K562 (cell line): ENCODE data around the gene FBXW7. TPM values are rescaled to one million over a fixed set of nuclear protein-coding genes. Genes with fewer than 3 reads are reported as not detected.

Experiments
- ATAC-seq: fragments of 200-7000 bp; cut with Tn5 transposase; 3 replicates; pipeline ENCODE4 v1.9.1; 2020; ENCODE audit warnings: moderate library complexity
- BruUV-seq: library from RNA; stranded (reverse); fragments of 400-500 nt; replicated peaks from 2 replicates; lab custom pipeline; 2021; lab: Mats Ljungman, UMichigan
- CTCF ChIA-PET: fragments of 300-600 bp; formaldehyde crosslinking; extraction: SDS; loops from one replicate; lab custom pipeline; 2021; ENCODE audit warnings: low intra/inter-chr PET ratio; lab: Yijun Ruan, JAX
- POLR2A ChIA-PET: fragments of 300-600, 350-650 bp; sonication (Branson Sonifier 250); formaldehyde crosslinking; extraction: SDS; loops from one replicate; lab custom pipeline; 2021; ENCODE audit warnings: antibody characterized with exemption, inconsistent platforms; lab: Yijun Ruan, JAX
- DNase-seq, 4 experiments: peaks; one replicate each; pipeline versions ENCODE4 v3.0.0 to v3.0.0-alpha.2; 2011 to 2018; ENCODE audit warnings: low spot score in 3 of 4, mixed read lengths in 3 of 4; ENCODE audit errors: extremely low read depth in 1 of 4
- FAIRE-seq: peaks from 2 replicates; lab custom pipeline; 2011; peaks lifted over from hg19 to GRCh38; lab: Jason Lieb, UNC
- H2AFZ ChIP-seq: 2 replicates; pipeline ENCODE4 v1.6.0; 2011; ENCODE audit warnings: low read depth, low read length, control low read depth, inconsistent platforms
- H3K27ac ChIP-seq: fragments of 200-600 bp; 3 replicates; pipeline ENCODE4 v1.8.0; 2011; ENCODE audit warnings: low read depth, mild to moderate bottlenecking, control low read depth, inconsistent platforms, low read length, moderate library complexity, mixed read lengths; ENCODE audit errors: extremely low read depth
- H3K27me3 ChIP-seq, 2 experiments: fragments of 300-600 bp in 1 of 2; 2 replicates in 1 of 2; 3 replicates in 1 of 2; pipeline versions ENCODE4 v1.6.0 to v1.8.0; 2011; ENCODE audit warnings: inconsistent platforms in 2 of 2, low read length in 2 of 2, mild to moderate bottlenecking in 1 of 2, mixed read lengths in 1 of 2, moderate library complexity in 1 of 2; ENCODE audit not compliant: control insufficient read depth in 2 of 2, insufficient read depth in 2 of 2
- H3K36me3 ChIP-seq: fragments of 300-600 bp; 3 replicates; pipeline ENCODE4 v1.8.0; 2011; ENCODE audit warnings: mild to moderate bottlenecking, low read length, inconsistent platforms; ENCODE audit not compliant: control insufficient read depth, insufficient read depth
- H3K4me1 ChIP-seq, 2 experiments: fragments of 200-600 bp in 1 of 2; replicated peaks in 1 of 2; 2 replicates in 1 of 2; 3 replicates in 1 of 2; pipeline versions ENCODE4 v1.5.1 to v1.8.0; 2011; ENCODE audit warnings: inconsistent platforms in 2 of 2, low read length in 2 of 2, mild to moderate bottlenecking in 1 of 2, mixed read lengths in 1 of 2, moderate library complexity in 1 of 2; ENCODE audit not compliant: control insufficient read depth in 2 of 2, insufficient read depth in 2 of 2
- H3K4me2 ChIP-seq: 2 replicates; pipeline ENCODE4 v1.6.1; 2011; ENCODE audit warnings: low read length, control low read depth, inconsistent platforms, mixed read lengths; ENCODE audit not compliant: insufficient read depth
- H3K4me3 ChIP-seq: fragments of 200-600 bp; sonication (generic), shearing (Covaris generic); 2 replicates; pipeline ENCODE4 v1.5.1; 2016; ENCODE audit warnings: control low read depth, inconsistent platforms
- H3K79me2 ChIP-seq: fragments of 200-600 bp; 3 replicates; pipeline ENCODE4 v1.8.0; 2011; ENCODE audit warnings: low read length, inconsistent platforms; ENCODE audit not compliant: control insufficient read depth, insufficient read depth
- H3K9ac ChIP-seq, 2 experiments: 2 replicates each; pipeline versions ENCODE4 v1.6.0 to v1.6.1; 2011; ENCODE audit warnings: low read depth in 2 of 2, low read length in 2 of 2, control low read depth in 1 of 2, inconsistent platforms in 1 of 2, mild to moderate bottlenecking in 1 of 2, mixed read lengths in 1 of 2; ENCODE audit not compliant: insufficient read depth in 1 of 2
- H3K9me1 ChIP-seq: one replicate; pipeline ENCODE4 v1.6.0; 2011; ENCODE audit warnings: inconsistent platforms, mild to moderate bottlenecking, low read length, moderate library complexity; ENCODE audit not compliant: control insufficient read depth, insufficient read depth
- H3K9me3 ChIP-seq: replicated peaks from 2 replicates; pipeline ENCODE4 v1.5.1; 2011; ENCODE audit warnings: low read depth, low read length, inconsistent platforms; ENCODE audit not compliant: control insufficient read depth, insufficient read depth
- H4K20me1 ChIP-seq: replicated peaks from 2 replicates; pipeline ENCODE4 v1.6.1; 2011; ENCODE audit warnings: low read length, inconsistent platforms, mixed read lengths; ENCODE audit not compliant: control insufficient read depth, insufficient read depth
- ESRRA ChIP-seq: fragments of 450-650 bp; IDR thresholded peaks from 2 replicates; pipeline ENCODE4 v1.6.1; 2014; ENCODE audit warnings: low read depth, mild to moderate bottlenecking, moderate library complexity, borderline replicate concordance
- FOXP4 ChIP-seq: sonication (generic); formaldehyde crosslinking; IDR thresholded peaks from 2 replicates; pipeline ENCODE4 v1.8.0; 2022; ENCODE audit warnings: mild to moderate bottlenecking, missing genetic modification reagents, borderline replicate concordance
- GTF2E2 ChIP-seq: fragments of 200-800 bp; sonication (Bioruptor generic); IDR thresholded peaks from 2 replicates; pipeline ENCODE4 v1.6.1; 2016; ENCODE audit warnings: missing genetic modification characterization, missing compliant biosample characterization
- NONO ChIP-seq, 2 experiments: fragments of 200-400 bp in 1 of 2; fragments of 450-650 bp in 1 of 2; formaldehyde crosslinking in 1 of 2; IDR thresholded peaks; 2 replicates each; pipeline ENCODE4 v1.6.1; 2017; ENCODE audit warnings: low read depth in 2 of 2, mild to moderate bottlenecking in 2 of 2, moderate library complexity in 2 of 2, low read length in 1 of 2
- NR2C1 ChIP-seq, 2 experiments: fragments of 450-650 bp; IDR thresholded peaks; 2 replicates each; pipeline ENCODE4 v1.6.1; 2017; ENCODE audit warnings: mild to moderate bottlenecking in 2 of 2, antibody characterized with exemption in 1 of 2, inconsistent platforms in 1 of 2, missing compliant biosample characterization in 1 of 2, missing genetic modification characterization in 1 of 2
- PBX2 ChIP-seq, 2 experiments: IDR thresholded peaks in 1 of 2; conservative IDR thresholded peaks in 1 of 2; 2 replicates each; pipeline ENCODE4 v1.6.1; 2016; ENCODE audit warnings: low read depth in 2 of 2, mild to moderate bottlenecking in 1 of 2, missing compliant biosample characterization in 1 of 2, missing genetic modification characterization in 1 of 2, moderate library complexity in 1 of 2
- PRPF4 ChIP-seq: fragments of 200-400 bp; formaldehyde crosslinking; IDR thresholded peaks from one replicate; pipeline ENCODE4 v1.6.1; 2017; ENCODE audit warnings: low read length, low read depth, mild to moderate bottlenecking; ENCODE audit not compliant: insufficient read depth, poor library complexity, severe bottlenecking
- STAG1 ChIP-seq: sonication (generic); formaldehyde crosslinking; IDR thresholded peaks from 2 replicates; pipeline ENCODE4 v1.5.0; 2020; ENCODE audit warnings: missing genetic modification reagents, borderline replicate concordance
- TEAD2 ChIP-seq: fragments of 450-650 bp; IDR thresholded peaks from 2 replicates; pipeline ENCODE4 v1.6.1; 2016; ENCODE audit warnings: missing genetic modification characterization, control low read depth, missing compliant biosample characterization
- ZFP36 ChIP-seq: fragments of 150-350 bp; IDR thresholded peaks from 2 replicates; pipeline ENCODE4 v1.6.1; 2018; ENCODE audit warnings: low read length, low read depth; ENCODE audit not compliant: partially characterized antibody
- ZNF253 ChIP-seq: fragments of 250-450 bp; sonication (Bioruptor Pico); conservative IDR thresholded peaks from 2 replicates; pipeline ENCODE4 v1.6.1; 2021; ENCODE audit warnings: mild to moderate bottlenecking
- ZNF639 ChIP-seq, 2 experiments: fragments of 200-800 bp in 1 of 2; sonication (Bioruptor generic) in 1 of 2; sonication (generic) in 1 of 2; formaldehyde crosslinking in 1 of 2; IDR thresholded peaks in 1 of 2; conservative IDR thresholded peaks in 1 of 2; 2 replicates each; pipeline versions ENCODE4 v1.5.0 to v1.6.1; 2016 to 2020; ENCODE audit warnings: missing compliant biosample characterization in 1 of 2, missing genetic modification characterization in 1 of 2, missing genetic modification reagents in 1 of 2
- WGBS: fragments of 100-300 bp; shearing (Covaris generic); methylation state at CpG from one replicate; pipeline ENCODE4 v1.1.6; 2016; ENCODE audit warnings: low coverage, mixed read lengths; ENCODE audit not compliant: insufficient coverage; ENCODE audit errors: missing lambda C conversion rate; 5-methylcytosine and 5-hydroxymethylcytosine counted together
- in situ Hi-C: fragments of 300-500 bp; cut with MboI; formaldehyde crosslinking; loops from 4 replicates; pipeline ENCODE4 v1.15.0; 2018; ENCODE audit warnings: inconsistent platforms, mixed read lengths
- intact Hi-C: fragments of 100-400 bp; cut with micrococcal nuclease; formaldehyde crosslinking; loops from 2 replicates; pipeline ENCODE4 v1.14.2; 2022
- polyA plus RNA-seq, 8 experiments: library from polyadenylated mRNA; depleted of rRNA in 4 of 8; stranded (reverse) in 5 of 8; unstranded in 3 of 8; fragments of >200 nt; fragmentation: Nextera tagmentation in 2 of 8; fragmentation: Illumina TruSeq in 1 of 8; extraction: Ambion mirVana in 2 of 8; extraction: Trizol in 1 of 8; gene quantifications; 2 replicates each; pipeline versions ENCODE4 v1.2.1 to v1.2.3, GENCODE V29; 2011 to 2014; ENCODE audit warnings: inconsistent platforms in 1 of 8, missing spikeins in 1 of 8
- total RNA-seq, 7 experiments: library from RNA; depleted of rRNA in 6 of 7; stranded (reverse); fragments of >200 nt in 6 of 7; fragmentation: Illumina TruSeq in 2 of 7; extraction: Trizol in 2 of 7; gene quantifications; 2 replicates each; pipeline versions ENCODE4 v1.2.1 to v1.2.3, GENCODE V29; 2011 to 2021; ENCODE audit warnings: low replicate concordance in 1 of 7

The FBXW7 gene
- total and polyA plus RNA-seq, 9 of the 15 experiments (the other 6 are each of a cell fraction or from before 2014, with no cell fraction given): 6.8 to 44.2 (median 16.4) TPM

- no peaks in the 10 kb centered on the region; a peak in 3 of 5 replicates for H3K4me1 ChIP-seq
- 100% methylated on average over 1 of the region's 1 CpG for WGBS
- peaks cover 8% of the 10 kb centered on the region; the same call in 2 of the 3 replicates for H3K79me2 ChIP-seq
- CTCF ChIA-PET: no interaction called here
- H3K9ac ChIP-seq: no peak overlapping the region
- DNase-seq (no peak), ATAC-seq (no peak), FAIRE-seq (no peak)
- intact Hi-C loops (loop anchor here (10.0 kb wide), 1 partner anchor 656 kb away; no protein-coding TSS in a partner anchor), in situ Hi-C loops (no loop called here)
- H2AFZ ChIP-seq: no peak overlapping the region
- no peaks in the 10 kb centered on the region for H3K9me1 ChIP-seq
- H3K4me3 ChIP-seq: no peak overlapping the region
- no peaks in the 10 kb centered on the region for H3K27me3 ChIP-seq
- no peak overlapping the region for H3K27ac ChIP-seq
- H3K9me3 ChIP-seq: no peaks in the 10 kb centered on the region
- no TSS peak for BruUV-seq
- H3K4me2 ChIP-seq: no peak overlapping the region
- POLR2A ChIA-PET: no interaction called here
- H3K36me3 ChIP-seq: no peaks in the 10 kb centered on the region
- no peak for TF ChIP-seq ESRRA
- TF ChIP-seq FOXP4 (CRISPR knock-in tag): no peak
- TF ChIP-seq STAG1 (CRISPR knock-in tag): no peak
- no peak for TF ChIP-seq NR2C1 (IDR thresholded peaks at IDR 0.05)
- no peak for TF ChIP-seq NR2C1 (tag; IDR thresholded peaks at IDR 0.05)
- TF ChIP-seq PBX2 (CRISPR knock-in tag; IDR thresholded peaks at IDR 0.05; ENCODE audit: low read depth): no peak
- no peak for TF ChIP-seq PBX2 (tag; conservative IDR thresholded peaks at IDR 0.05; ENCODE audit: low read depth)
- no peak for TF ChIP-seq PRPF4
- no peak for TF ChIP-seq ZFP36
- TF ChIP-seq ZNF639 (CRISPR knock-in tag; conservative IDR thresholded peaks at IDR 0.05 in 1 of 2, IDR thresholded peaks at IDR 0.05 in 1 of 2): no peak
- TF ChIP-seq NONO (IDR thresholded peaks at IDR 0.05; ENCODE audit: low read depth in 2 of 2, low read length in 1 of 2): no peak
- TF ChIP-seq GTF2E2: no peak
- TF ChIP-seq TEAD2 (tag): no peak
- TF ChIP-seq ZNF253 (CRISPR knock-in tag): no peak
- no peaks in the 10 kb centered on the region for H4K20me1 ChIP-seq
Measured at GRCh38 chr4:152468408-152468807, 67.5 kb downstream of the FBXW7 start.
